Measurements from ENCODE around the gene RPL37.

Gene RPL37

DNA sequence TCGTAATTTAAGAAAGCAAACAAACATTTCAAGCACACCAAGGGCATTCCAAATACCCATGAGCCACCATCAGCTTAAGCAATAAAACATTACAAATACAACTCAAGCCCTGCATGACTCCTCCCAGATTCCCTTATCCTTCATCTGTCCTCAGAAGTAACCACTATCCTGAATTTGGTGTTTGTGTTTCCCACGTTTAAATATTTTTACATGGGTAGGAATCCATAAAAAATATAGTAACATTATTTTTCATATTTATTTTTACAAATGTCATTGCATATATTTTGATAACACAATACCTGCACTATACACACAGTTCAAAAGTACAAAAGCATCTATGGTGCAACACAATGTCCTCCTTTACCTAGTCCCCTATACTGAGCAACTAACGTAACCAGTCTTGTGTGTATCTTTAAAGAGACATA, 43.3 kb downstream of the RPL37 start:
- ChIA-PET CTCF (interaction anchor here (0.9 kb wide), 1 partner anchor 70 kb away, joined by 4 read pairs; no protein-coding TSS in a partner anchor), POLR2A (no interaction called here)
- Histone ChIP-seq H3K36me3 (ENCODE audit: control insufficient read depth in 2 of 2, insufficient read depth in 1 of 2, low read length in 2 of 2) (peaks cover 0 to 8% of the 10 kb centered on the region in 2 experiments; a peak in 1 of 3 replicates), H3K27ac (ENCODE audit: extremely low read depth, low read depth, low read length) (no peak overlapping the region), H3K9me3 (ENCODE audit: control insufficient read depth, insufficient read depth, low read depth, low read length) (no peaks in the 10 kb centered on the region), H3K4me3 (ENCODE audit: low read depth, low read length) (no peak overlapping the region), H3K4me1 (ENCODE audit: control insufficient read depth, insufficient read depth, low read length) (peaks cover 17% of the 10 kb centered on the region)
- TF ChIP-seq, protein P1, sequence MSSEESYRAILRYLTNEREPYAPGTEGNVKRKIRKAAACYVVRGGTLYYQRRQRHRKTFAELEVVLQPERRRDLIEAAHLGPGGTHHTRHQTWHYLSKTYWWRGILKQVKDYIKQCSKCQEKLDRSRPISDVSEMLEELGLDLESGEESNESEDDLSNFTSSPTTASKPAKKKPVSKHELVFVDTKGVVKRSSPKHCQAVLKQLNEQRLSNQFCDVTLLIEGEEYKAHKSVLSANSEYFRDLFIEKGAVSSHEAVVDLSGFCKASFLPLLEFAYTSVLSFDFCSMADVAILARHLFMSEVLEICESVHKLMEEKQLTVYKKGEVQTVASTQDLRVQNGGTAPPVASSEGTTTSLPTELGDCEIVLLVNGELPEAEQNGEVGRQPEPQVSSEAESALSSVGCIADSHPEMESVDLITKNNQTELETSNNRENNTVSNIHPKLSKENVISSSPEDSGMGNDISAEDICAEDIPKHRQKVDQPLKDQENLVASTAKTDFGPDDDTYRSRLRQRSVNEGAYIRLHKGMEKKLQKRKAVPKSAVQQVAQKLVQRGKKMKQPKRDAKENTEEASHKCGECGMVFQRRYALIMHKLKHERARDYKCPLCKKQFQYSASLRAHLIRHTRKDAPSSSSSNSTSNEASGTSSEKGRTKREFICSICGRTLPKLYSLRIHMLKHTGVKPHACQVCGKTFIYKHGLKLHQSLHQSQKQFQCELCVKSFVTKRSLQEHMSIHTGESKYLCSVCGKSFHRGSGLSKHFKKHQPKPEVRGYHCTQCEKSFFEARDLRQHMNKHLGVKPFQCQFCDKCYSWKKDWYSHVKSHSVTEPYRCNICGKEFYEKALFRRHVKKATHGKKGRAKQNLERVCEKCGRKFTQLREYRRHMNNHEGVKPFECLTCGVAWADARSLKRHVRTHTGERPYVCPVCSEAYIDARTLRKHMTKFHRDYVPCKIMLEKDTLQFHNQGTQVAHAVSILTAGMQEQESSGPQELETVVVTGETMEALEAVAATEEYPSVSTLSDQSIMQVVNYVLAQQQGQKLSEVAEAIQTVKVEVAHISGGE (tag by site-specific recombination; conservative IDR thresholded peaks at IDR 0.05; ENCODE audit: low read depth): no peak
- TF ChIP-seq ZNF2 (tag by site-specific recombination; IDR thresholded peaks at IDR 0.05) (no peak), ZNF354C (tag by site-specific recombination; IDR thresholded peaks at IDR 0.05; ENCODE audit: borderline replicate concordance, low read depth) (no peak), ZNF660 (tag by site-specific recombination; IDR thresholded peaks at IDR 0.05) (no peak), EGR2 (tag by site-specific recombination; IDR thresholded peaks at IDR 0.05; ENCODE audit: low read depth) (no peak), ZNF335 (tag by site-specific recombination; conservative IDR thresholded peaks at IDR 0.05) (no peak), ZNF776 (tag by site-specific recombination; IDR thresholded peaks at IDR 0.05; ENCODE audit: borderline replicate concordance) (no peak), ZNF624 (tag by site-specific recombination; IDR thresholded peaks at IDR 0.05) (no peak), ZNF610 (tag by site-specific recombination; IDR thresholded peaks at IDR 0.05; ENCODE audit: borderline replicate concordance) (no peak), ZNF433 (tag by site-specific recombination; IDR thresholded peaks at IDR 0.05; ENCODE audit: low read depth) (no peak), ZNF416 (tag by site-specific recombination; IDR thresholded peaks at IDR 0.05) (no peak), ZNF629 (tag by site-specific recombination; IDR thresholded peaks at IDR 0.05) (no peak), FEZF1 (tag by site-specific recombination; IDR thresholded peaks at IDR 0.05) (peak; percentile 58), IKZF3 (tag by site-specific recombination; IDR thresholded peaks at IDR 0.05) (0 out of 2 replicates have a peak, but pooled peaks have one; percentile 28), ZBTB20 (tag by site-specific recombination; IDR thresholded peaks at IDR 0.05) (no peak), ZNF843 (tag by site-specific recombination; IDR thresholded peaks at IDR 0.05) (no peak), ZNF623 (tag by site-specific recombination; IDR thresholded peaks at IDR 0.05) (no peak), ZNF248 (tag by site-specific recombination; IDR thresholded peaks at IDR 0.05) (no peak), ZNF112 (tag by site-specific recombination; IDR thresholded peaks at IDR 0.05) (no peak)
- TF ChIP-seq, protein P2, sequence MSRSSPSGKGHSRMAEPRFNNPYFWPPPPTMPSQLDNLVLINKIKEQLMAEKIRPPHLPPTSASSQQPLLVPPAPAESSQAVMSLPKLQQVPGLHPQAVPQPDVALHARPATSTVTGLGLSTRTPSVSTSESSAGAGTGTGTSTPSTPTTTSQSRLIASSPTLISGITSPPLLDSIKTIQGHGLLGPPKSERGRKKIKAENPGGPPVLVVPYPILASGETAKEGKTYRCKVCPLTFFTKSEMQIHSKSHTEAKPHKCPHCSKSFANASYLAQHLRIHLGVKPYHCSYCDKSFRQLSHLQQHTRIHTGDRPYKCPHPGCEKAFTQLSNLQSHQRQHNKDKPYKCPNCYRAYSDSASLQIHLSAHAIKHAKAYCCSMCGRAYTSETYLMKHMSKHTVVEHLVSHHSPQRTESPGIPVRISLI (tag by site-specific recombination; IDR thresholded peaks at IDR 0.05): no peak
- TF ChIP-seq, protein P3, sequence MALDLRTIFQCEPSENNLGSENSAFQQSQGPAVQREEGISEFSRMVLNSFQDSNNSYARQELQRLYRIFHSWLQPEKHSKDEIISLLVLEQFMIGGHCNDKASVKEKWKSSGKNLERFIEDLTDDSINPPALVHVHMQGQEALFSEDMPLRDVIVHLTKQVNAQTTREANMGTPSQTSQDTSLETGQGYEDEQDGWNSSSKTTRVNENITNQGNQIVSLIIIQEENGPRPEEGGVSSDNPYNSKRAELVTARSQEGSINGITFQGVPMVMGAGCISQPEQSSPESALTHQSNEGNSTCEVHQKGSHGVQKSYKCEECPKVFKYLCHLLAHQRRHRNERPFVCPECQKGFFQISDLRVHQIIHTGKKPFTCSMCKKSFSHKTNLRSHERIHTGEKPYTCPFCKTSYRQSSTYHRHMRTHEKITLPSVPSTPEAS (tag by site-specific recombination; IDR thresholded peaks at IDR 0.05): no peak
- TF ChIP-seq, protein P4, sequence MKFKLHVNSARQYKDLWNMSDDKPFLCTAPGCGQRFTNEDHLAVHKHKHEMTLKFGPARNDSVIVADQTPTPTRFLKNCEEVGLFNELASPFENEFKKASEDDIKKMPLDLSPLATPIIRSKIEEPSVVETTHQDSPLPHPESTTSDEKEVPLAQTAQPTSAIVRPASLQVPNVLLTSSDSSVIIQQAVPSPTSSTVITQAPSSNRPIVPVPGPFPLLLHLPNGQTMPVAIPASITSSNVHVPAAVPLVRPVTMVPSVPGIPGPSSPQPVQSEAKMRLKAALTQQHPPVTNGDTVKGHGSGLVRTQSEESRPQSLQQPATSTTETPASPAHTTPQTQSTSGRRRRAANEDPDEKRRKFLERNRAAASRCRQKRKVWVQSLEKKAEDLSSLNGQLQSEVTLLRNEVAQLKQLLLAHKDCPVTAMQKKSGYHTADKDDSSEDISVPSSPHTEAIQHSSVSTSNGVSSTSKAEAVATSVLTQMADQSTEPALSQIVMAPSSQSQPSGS (tag by site-specific recombination; IDR thresholded peaks at IDR 0.05; ENCODE audit: low read depth): no peak
- TF ChIP-seq, protein P5, sequence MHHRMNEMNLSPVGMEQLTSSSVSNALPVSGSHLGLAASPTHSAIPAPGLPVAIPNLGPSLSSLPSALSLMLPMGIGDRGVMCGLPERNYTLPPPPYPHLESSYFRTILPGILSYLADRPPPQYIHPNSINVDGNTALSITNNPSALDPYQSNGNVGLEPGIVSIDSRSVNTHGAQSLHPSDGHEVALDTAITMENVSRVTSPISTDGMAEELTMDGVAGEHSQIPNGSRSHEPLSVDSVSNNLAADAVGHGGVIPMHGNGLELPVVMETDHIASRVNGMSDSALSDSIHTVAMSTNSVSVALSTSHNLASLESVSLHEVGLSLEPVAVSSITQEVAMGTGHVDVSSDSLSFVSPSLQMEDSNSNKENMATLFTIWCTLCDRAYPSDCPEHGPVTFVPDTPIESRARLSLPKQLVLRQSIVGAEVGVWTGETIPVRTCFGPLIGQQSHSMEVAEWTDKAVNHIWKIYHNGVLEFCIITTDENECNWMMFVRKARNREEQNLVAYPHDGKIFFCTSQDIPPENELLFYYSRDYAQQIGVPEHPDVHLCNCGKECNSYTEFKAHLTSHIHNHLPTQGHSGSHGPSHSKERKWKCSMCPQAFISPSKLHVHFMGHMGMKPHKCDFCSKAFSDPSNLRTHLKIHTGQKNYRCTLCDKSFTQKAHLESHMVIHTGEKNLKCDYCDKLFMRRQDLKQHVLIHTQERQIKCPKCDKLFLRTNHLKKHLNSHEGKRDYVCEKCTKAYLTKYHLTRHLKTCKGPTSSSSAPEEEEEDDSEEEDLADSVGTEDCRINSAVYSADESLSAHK (tag by site-specific recombination; IDR thresholded peaks at IDR 0.05): no peak
- TF ChIP-seq, protein P6, sequence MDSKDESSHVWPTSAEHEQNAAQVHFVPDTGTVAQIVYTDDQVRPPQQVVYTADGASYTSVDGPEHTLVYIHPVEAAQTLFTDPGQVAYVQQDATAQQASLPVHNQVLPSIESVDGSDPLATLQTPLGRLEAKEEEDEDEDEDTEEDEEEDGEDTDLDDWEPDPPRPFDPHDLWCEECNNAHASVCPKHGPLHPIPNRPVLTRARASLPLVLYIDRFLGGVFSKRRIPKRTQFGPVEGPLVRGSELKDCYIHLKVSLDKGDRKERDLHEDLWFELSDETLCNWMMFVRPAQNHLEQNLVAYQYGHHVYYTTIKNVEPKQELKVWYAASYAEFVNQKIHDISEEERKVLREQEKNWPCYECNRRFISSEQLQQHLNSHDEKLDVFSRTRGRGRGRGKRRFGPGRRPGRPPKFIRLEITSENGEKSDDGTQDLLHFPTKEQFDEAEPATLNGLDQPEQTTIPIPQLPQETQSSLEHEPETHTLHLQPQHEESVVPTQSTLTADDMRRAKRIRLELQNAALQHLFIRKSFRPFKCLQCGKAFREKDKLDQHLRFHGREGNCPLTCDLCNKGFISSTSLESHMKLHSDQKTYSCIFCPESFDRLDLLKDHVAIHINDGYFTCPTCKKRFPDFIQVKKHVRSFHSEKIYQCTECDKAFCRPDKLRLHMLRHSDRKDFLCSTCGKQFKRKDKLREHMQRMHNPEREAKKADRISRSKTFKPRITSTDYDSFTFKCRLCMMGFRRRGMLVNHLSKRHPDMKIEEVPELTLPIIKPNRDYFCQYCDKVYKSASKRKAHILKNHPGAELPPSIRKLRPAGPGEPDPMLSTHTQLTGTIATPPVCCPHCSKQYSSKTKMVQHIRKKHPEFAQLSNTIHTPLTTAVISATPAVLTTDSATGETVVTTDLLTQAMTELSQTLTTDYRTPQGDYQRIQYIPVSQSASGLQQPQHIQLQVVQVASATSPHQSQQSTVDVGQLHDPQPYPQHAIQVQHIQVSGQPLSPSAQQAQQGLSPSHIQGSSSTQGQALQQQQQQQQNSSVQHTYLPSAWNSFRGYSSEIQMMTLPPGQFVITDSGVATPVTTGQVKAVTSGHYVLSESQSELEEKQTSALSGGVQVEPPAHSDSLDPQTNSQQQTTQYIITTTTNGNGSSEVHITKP (tag by site-specific recombination; IDR thresholded peaks at IDR 0.05): 0 out of 2 replicates have a peak, but pooled peaks have one; percentile 26

All from HEK293 (cell line).